ENCODE data around the gene HPCA. TPM values are rescaled to one million over a fixed set of nuclear protein-coding genes. Genes with fewer than 3 reads are reported as not detected.

HPCA gene
- total RNA-seq, 4 donors from 2014 or later: 1.2 TPM; not detected in 3

GRCh38 chr1:32867151-32867550 is 19.1 kb upstream of the HPCA start:
- DNase-seq (ENCODE audit: low spot score) (no peak), ATAC-seq (ENCODE audit: low FRiP score) (no peak)
- TF ChIP-seq, protein P1, sequence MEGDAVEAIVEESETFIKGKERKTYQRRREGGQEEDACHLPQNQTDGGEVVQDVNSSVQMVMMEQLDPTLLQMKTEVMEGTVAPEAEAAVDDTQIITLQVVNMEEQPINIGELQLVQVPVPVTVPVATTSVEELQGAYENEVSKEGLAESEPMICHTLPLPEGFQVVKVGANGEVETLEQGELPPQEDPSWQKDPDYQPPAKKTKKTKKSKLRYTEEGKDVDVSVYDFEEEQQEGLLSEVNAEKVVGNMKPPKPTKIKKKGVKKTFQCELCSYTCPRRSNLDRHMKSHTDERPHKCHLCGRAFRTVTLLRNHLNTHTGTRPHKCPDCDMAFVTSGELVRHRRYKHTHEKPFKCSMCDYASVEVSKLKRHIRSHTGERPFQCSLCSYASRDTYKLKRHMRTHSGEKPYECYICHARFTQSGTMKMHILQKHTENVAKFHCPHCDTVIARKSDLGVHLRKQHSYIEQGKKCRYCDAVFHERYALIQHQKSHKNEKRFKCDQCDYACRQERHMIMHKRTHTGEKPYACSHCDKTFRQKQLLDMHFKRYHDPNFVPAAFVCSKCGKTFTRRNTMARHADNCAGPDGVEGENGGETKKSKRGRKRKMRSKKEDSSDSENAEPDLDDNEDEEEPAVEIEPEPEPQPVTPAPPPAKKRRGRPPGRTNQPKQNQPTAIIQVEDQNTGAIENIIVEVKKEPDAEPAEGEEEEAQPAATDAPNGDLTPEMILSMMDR (IDR thresholded peaks at IDR 0.05): no peak

DNA sequence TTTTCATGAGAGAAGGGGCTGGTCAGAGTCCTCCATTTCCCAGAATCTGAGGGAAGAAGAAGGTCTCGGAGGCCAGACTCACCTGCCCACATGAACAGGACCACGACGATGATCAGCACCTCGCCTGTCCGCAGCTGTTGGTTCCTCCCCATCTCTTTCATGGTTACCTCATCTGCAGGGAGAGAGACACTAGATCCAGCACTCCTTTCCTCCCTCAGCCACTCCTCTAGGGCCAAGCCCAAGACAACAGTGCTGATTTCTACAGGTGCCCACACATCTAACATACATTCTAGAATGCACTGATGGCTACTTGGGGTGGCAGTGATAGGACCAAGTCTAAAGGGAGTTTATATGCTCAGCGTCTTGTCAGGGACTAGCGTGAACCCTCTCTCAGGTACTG is 18.6 kb upstream of the HPCA start:
- no peak for ATAC-seq (ENCODE audit: low FRiP score)
- no peak for DNase-seq (ENCODE audit: low spot score)
- TF ChIP-seq, protein P1 (IDR thresholded peaks at IDR 0.05): no peak

DNA sequence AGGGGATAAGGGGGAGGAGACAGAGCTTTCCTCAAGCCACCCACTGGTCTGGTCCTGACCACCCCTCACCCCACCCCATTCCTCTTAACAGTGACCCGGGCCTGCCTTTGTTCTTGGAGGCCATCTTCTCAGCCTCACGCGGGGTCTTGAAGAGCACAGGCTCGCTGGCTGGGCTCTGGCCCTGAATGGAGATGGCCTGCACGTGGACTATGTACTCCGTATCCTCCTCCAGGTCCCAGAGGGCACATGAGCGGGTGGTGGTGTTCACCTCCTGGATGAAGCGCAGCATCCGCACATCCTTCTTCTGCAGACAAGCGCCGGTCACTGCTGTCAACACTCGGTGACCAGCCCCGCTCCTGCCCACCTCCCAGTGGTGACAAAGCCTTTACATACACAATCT is 18.2 kb upstream of the HPCA start:
- no peak for DNase-seq (ENCODE audit: low spot score)
- TF ChIP-seq, protein P1 (IDR thresholded peaks at IDR 0.05): no peak

GRCh38 chr1:32868806-32869455 is 17.4 kb upstream of the HPCA start:
- TF ChIP-seq, protein P1 (IDR thresholded peaks at IDR 0.05): no peak
- DNase-seq (ENCODE audit: low spot score) (no peak), ATAC-seq (ENCODE audit: low FRiP score) (no peak)

More for the DNA sequence above, 18.2 kb upstream of the HPCA start:
- ATAC-seq (ENCODE audit: low FRiP score): no peak

DNA sequence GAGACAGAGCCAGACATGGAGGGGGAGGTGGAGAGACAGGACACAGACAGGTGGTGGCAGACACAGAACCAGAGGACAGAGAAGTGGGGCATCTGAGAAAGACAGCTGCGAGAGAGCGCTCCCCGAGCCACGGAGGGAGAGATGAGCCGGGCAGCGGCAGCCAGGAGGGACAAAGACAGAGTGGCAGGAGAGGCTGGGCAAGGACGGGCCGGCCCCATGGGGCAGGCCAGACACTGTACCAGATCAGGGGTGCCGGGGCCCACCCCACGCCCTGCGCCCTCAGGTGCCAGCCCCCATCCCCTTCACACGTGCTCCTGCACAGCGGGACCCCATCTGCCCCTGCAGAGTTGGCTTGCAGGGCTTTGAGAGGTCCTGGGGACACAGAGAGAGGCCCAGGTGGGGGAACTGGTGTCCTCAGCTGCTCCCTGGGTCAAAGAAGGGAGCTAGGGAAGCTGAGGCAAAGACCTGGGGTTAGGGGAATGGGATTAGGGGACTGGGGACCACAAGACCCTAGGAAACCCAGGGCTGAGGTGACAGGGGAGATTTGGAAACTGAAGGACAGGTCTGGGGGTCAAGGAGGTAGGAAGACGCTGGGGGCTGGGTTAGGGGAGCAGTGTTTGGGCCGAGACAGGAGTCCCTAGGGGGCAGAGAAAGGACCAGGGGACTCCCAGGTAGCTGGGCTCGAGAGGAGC is 16.2 kb upstream of the HPCA start:
- TF ChIP-seq, protein P1 (IDR thresholded peaks at IDR 0.05): no peak
- no peak for ATAC-seq (ENCODE audit: low FRiP score)
- DNase-seq (ENCODE audit: low spot score): no peak

GRCh38 chr1:32870615-32871363 is 15.5 kb upstream of the HPCA start, which contains the start of gene FNDC5:
Gene FNDC5, minus strand, starts transcription at chr1:32870912.
- peak; percentile 38 for ATAC-seq (ENCODE audit: low FRiP score)
- no peak for DNase-seq (ENCODE audit: low spot score)
- TF ChIP-seq, protein P1 (IDR thresholded peaks at IDR 0.05): no peak

Measured in omental fat pad (tissue), 4 donors.